Measurements from ENCODE around the gene STH.

DNA sequence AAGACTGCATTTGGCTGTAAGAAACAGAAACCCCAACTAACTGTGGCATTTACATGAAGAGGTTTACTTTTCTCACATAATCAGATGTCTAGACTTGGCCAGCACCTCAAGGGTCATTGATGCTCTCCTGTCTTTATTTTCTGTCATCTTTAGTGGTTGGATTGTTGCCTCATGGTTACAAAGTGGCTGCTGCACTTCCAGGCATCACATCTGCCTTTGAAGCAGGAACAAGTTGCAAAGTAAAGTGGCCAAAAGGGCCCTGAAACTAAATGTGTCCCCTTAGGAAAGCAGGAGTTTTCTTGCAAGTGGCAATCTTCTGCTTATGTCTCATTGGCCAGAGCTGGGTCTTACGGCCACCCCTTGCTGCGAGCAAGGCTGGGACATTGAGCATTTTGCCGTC lies 26.5 kb upstream of the STH start:
- TF ChIP-seq, protein P1, sequence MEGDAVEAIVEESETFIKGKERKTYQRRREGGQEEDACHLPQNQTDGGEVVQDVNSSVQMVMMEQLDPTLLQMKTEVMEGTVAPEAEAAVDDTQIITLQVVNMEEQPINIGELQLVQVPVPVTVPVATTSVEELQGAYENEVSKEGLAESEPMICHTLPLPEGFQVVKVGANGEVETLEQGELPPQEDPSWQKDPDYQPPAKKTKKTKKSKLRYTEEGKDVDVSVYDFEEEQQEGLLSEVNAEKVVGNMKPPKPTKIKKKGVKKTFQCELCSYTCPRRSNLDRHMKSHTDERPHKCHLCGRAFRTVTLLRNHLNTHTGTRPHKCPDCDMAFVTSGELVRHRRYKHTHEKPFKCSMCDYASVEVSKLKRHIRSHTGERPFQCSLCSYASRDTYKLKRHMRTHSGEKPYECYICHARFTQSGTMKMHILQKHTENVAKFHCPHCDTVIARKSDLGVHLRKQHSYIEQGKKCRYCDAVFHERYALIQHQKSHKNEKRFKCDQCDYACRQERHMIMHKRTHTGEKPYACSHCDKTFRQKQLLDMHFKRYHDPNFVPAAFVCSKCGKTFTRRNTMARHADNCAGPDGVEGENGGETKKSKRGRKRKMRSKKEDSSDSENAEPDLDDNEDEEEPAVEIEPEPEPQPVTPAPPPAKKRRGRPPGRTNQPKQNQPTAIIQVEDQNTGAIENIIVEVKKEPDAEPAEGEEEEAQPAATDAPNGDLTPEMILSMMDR (IDR thresholded peaks at IDR 0.05) = no peak
- TF ChIP-seq POLR2AphosphoS5 (IDR thresholded peaks at IDR 0.05) (no peak), POLR2A (IDR thresholded peaks at IDR 0.05) (no peak)
